H1 (cell line): ENCODE data around the gene FEV. TPM values are rescaled to one million over a fixed set of nuclear protein-coding genes. Genes with fewer than 3 reads are reported as not detected.

Experiments
- CTCF ChIA-PET: fragments of 300-600 bp; sonication (Branson Sonifier 250); formaldehyde crosslinking; loops from one replicate; lab custom pipeline; 2021; ENCODE audit not compliant: partially characterized antibody; lab: Charles Lee
- POLR2A ChIA-PET: fragments of 300-600 bp; sonication (Branson Sonifier 250); formaldehyde crosslinking; loops from one replicate; lab custom pipeline; 2021; ENCODE audit warnings: inconsistent platforms; ENCODE audit not compliant: partially characterized antibody; lab: Charles Lee
- DNase-seq, 2 experiments: peaks; one replicate each; pipeline versions ENCODE4 v3.0.0 to v3.0.0-alpha.2; 2010 to 2022; ENCODE audit warnings: low spot score in 2 of 2, low read depth in 1 of 2, mixed read lengths in 1 of 2
- FAIRE-seq: peaks from 2 replicates; lab custom pipeline; 2011; peaks lifted over from hg19 to GRCh38; lab: Jason Lieb, UNC
- H2AFZ ChIP-seq: 2 replicates; pipeline ENCODE4 v1.8.1; 2012; ENCODE audit warnings: low read length, inconsistent platforms
- H2AK5ac ChIP-seq: 2 replicates; pipeline ENCODE4 v1.6.1; 2013; ENCODE audit warnings: low read depth, low read length
- H2BK120ac ChIP-seq: replicated peaks from 2 replicates; pipeline ENCODE3; 2013; ENCODE audit warnings: low read depth, low read length, inconsistent platforms
- H2BK12ac ChIP-seq: 2 replicates; pipeline ENCODE4 v1.6.1; 2013; ENCODE audit warnings: low read depth, low read length
- H2BK15ac ChIP-seq: 2 replicates; pipeline ENCODE4 v1.6.1; 2013; ENCODE audit warnings: low read length
- H2BK20ac ChIP-seq: 2 replicates; pipeline ENCODE4 v1.6.1; 2013; ENCODE audit warnings: low read length
- H2BK5ac ChIP-seq: 2 replicates; pipeline ENCODE4 v1.6.1; 2013; ENCODE audit warnings: low read depth, low read length
- H3K14ac ChIP-seq: 2 replicates; pipeline ENCODE4 v1.6.1; 2013; ENCODE audit warnings: inconsistent platforms; ENCODE audit not compliant: insufficient read length
- H3K18ac ChIP-seq: 2 replicates; pipeline ENCODE4 v1.6.1; 2013; ENCODE audit warnings: low read length; ENCODE audit errors: extremely low read depth
- H3K23ac ChIP-seq: 2 replicates; pipeline ENCODE4 v1.6.1; 2013; ENCODE audit warnings: inconsistent platforms; ENCODE audit not compliant: insufficient read length
- H3K23me2 ChIP-seq: 2 replicates; pipeline ENCODE4 v1.6.1; 2013; ENCODE audit warnings: low read depth, low read length
- H3K27ac ChIP-seq: 2 replicates; pipeline ENCODE4 v1.6.1; 2011; ENCODE audit warnings: low read depth, low read length, inconsistent platforms
- H3K27me3 ChIP-seq, 4 experiments: replicated peaks in 1 of 4; 1 replicate in 1 of 4; 2 replicates in 3 of 4; pipeline versions ENCODE4 v1.6.1 to v1.8.1; 2011 to 2013; ENCODE audit warnings: low read length in 3 of 4, mild to moderate bottlenecking in 3 of 4, inconsistent platforms in 2 of 4, mixed read lengths in 2 of 4, moderate library complexity in 1 of 4; ENCODE audit not compliant: control insufficient read depth in 3 of 4, insufficient read depth in 3 of 4; ENCODE audit errors: extremely low read depth in 1 of 4
- H3K36me3 ChIP-seq, 4 experiments: 2 replicates each; pipeline versions ENCODE4 v1.6.1 to v1.8.1; 2011 to 2013; ENCODE audit warnings: mild to moderate bottlenecking in 4 of 4, low read length in 3 of 4, moderate library complexity in 2 of 4, control low read depth in 1 of 4, inconsistent platforms in 1 of 4; ENCODE audit not compliant: insufficient read depth in 4 of 4, control insufficient read depth in 2 of 4
- H3K4ac ChIP-seq: replicated peaks from 2 replicates; pipeline ENCODE3; 2013; ENCODE audit warnings: low read length, low read depth, mixed read lengths, inconsistent platforms; ENCODE audit not compliant: insufficient read length
- H3K4me1 ChIP-seq, 4 experiments: replicated peaks in 1 of 4; 1 replicate in 1 of 4; 2 replicates in 3 of 4; pipeline versions ENCODE4 v1.6.1 to v1.8.1; 2011 to 2013; ENCODE audit warnings: low read length in 3 of 4, inconsistent platforms in 2 of 4, mixed read lengths in 1 of 4; ENCODE audit not compliant: insufficient read depth in 4 of 4, control insufficient read depth in 3 of 4
- H3K4me2 ChIP-seq, 2 experiments: 2 replicates each; pipeline versions ENCODE4 v1.6.1 to v1.8.1; 2011 to 2013; ENCODE audit warnings: low read depth in 2 of 2, low read length in 2 of 2, control low read depth in 1 of 2, inconsistent platforms in 1 of 2, mild to moderate bottlenecking in 1 of 2; ENCODE audit not compliant: insufficient read depth in 1 of 2
- H3K4me3 ChIP-seq, 4 experiments: fragments of 200-600, 300-600 bp in 1 of 4; sonication (generic), shearing (Covaris generic), sonication (Bioruptor Twin) in 1 of 4; 2 replicates each; pipeline versions ENCODE4 v1.5.1 to v1.8.1; 2011 to 2016; ENCODE audit warnings: low read length in 4 of 4, low read depth in 3 of 4, control low read depth in 2 of 4, inconsistent platforms in 2 of 4, mild to moderate bottlenecking in 2 of 4, mixed read lengths in 1 of 4, moderate library complexity in 1 of 4; ENCODE audit not compliant: insufficient read depth in 2 of 4; ENCODE audit errors: extremely low read depth in 1 of 4
- H3K56ac ChIP-seq: replicated peaks from 2 replicates; pipeline ENCODE3; 2013; ENCODE audit warnings: low read depth, mild to moderate bottlenecking, mixed read lengths, low read length, inconsistent platforms; ENCODE audit not compliant: insufficient read length
- H3K79me1 ChIP-seq: 2 replicates; pipeline ENCODE4 v1.6.1; 2013; ENCODE audit warnings: low read depth, low read length, control low read depth
- H3K79me2 ChIP-seq, 2 experiments: 2 replicates each; pipeline versions ENCODE4 v1.6.1 to v1.8.1; 2012 to 2013; ENCODE audit warnings: low read length in 2 of 2, mild to moderate bottlenecking in 2 of 2, inconsistent platforms in 1 of 2; ENCODE audit not compliant: insufficient read depth in 2 of 2, control insufficient read depth in 1 of 2
- H3K9ac ChIP-seq, 4 experiments: replicated peaks in 1 of 4; 1 replicate in 1 of 4; 2 replicates in 3 of 4; pipeline versions ENCODE4 v1.6.1 to v1.8.1; 2011 to 2013; ENCODE audit warnings: low read depth in 3 of 4, low read length in 3 of 4, control low read depth in 2 of 4, mild to moderate bottlenecking in 2 of 4, moderate library complexity in 2 of 4, inconsistent platforms in 1 of 4; ENCODE audit errors: extremely low read depth in 1 of 4
- H3K9me3 ChIP-seq, 2 experiments: 2 replicates each; pipeline versions ENCODE4 v1.6.1 to v1.8.1; 2012 to 2013; ENCODE audit warnings: mild to moderate bottlenecking in 2 of 2, moderate library complexity in 2 of 2, control low read depth in 1 of 2, inconsistent platforms in 1 of 2, low read depth in 1 of 2, low read length in 1 of 2, mixed read lengths in 1 of 2; ENCODE audit not compliant: insufficient read depth in 2 of 2
- H4K20me1 ChIP-seq, 2 experiments: replicated peaks in 1 of 2; 2 replicates each; pipeline versions ENCODE3 to v1.8.1; 2011 to 2013; ENCODE audit warnings: inconsistent platforms in 2 of 2, low read length in 2 of 2, mild to moderate bottlenecking in 1 of 2; ENCODE audit not compliant: insufficient read depth in 2 of 2, control insufficient read depth in 1 of 2
- H4K5ac ChIP-seq: 2 replicates; pipeline ENCODE4 v1.6.1; 2013; ENCODE audit warnings: low read length, low read depth, mixed read lengths, inconsistent platforms; ENCODE audit not compliant: insufficient read length
- H4K8ac ChIP-seq: 2 replicates; pipeline ENCODE4 v1.8.0; 2013; ENCODE audit warnings: mild to moderate bottlenecking, moderate library complexity, low read length, inconsistent platforms; ENCODE audit not compliant: insufficient read depth; ENCODE audit errors: extremely low read depth
- H4K91ac ChIP-seq: replicated peaks from 2 replicates; pipeline ENCODE3; 2013; ENCODE audit warnings: low read length, mixed read lengths, inconsistent platforms; ENCODE audit not compliant: insufficient read length
- ASH2L ChIP-seq: fragments of 200-600, 300-600 bp; sonication (generic); IDR thresholded peaks from one replicate; pipeline ENCODE4 v1.7.1; 2017; ENCODE audit warnings: low read length
- CTBP2 ChIP-seq: IDR thresholded peaks from 2 replicates; pipeline ENCODE4 v1.7.0; 2011; ENCODE audit warnings: borderline replicate concordance, mild to moderate bottlenecking, moderate library complexity, mixed read lengths, low read length; ENCODE audit not compliant: insufficient read depth, insufficient read length
- EZH2 ChIP-seq: fragments of 200-600 bp; sonication (generic); IDR thresholded peaks from 2 replicates; pipeline ENCODE4 v1.7.1; 2012; ENCODE audit warnings: low read depth, mild to moderate bottlenecking, moderate library complexity, low read length, inconsistent platforms; ENCODE audit not compliant: severe bottlenecking
- KDM5A ChIP-seq: fragments of 200-600 bp; IDR thresholded peaks from 2 replicates; pipeline ENCODE4 v1.7.1; 2012; ENCODE audit warnings: mild to moderate bottlenecking, low read length, inconsistent platforms, mixed read lengths
- NRF1 ChIP-seq: IDR thresholded peaks from 2 replicates; pipeline ENCODE4 v1.6.1; 2011; ENCODE audit warnings: mild to moderate bottlenecking, low read depth, low read length, improper control_type of control experiment
- RXRA ChIP-seq: IDR thresholded peaks from 2 replicates; pipeline ENCODE4 v1.6.1; 2011; ENCODE audit warnings: low read depth, mild to moderate bottlenecking, low read length, moderate library complexity; ENCODE audit not compliant: insufficient read depth
- SIN3A ChIP-seq, 2 experiments: IDR thresholded peaks in 1 of 2; conservative IDR thresholded peaks in 1 of 2; 2 replicates each; pipeline ENCODE4 v1.6.1; 2011 to 2012; ENCODE audit warnings: low read length in 2 of 2, improper control_type of control experiment in 1 of 2, low read depth in 1 of 2, mild to moderate bottlenecking in 1 of 2
- SIX5 ChIP-seq: IDR thresholded peaks from 2 replicates; pipeline ENCODE4 v1.6.1; 2011; ENCODE audit warnings: mild to moderate bottlenecking, low read depth, low read length
- SUZ12 ChIP-seq: fragments of 200-600 bp; sonication (generic); IDR thresholded peaks from 2 replicates; pipeline ENCODE4 v1.6.1; 2012; ENCODE audit warnings: mild to moderate bottlenecking, inconsistent platforms, low read length, moderate library complexity, mixed read lengths
- WGBS, 2 experiments: shearing (Covaris generic) in 1 of 2; methylation state at CpG; one replicate each; pipeline versions ENCODE4 v1.1.6 to v1.1.7; 2013 to 2015; ENCODE audit warnings: low lambda C conversion rate in 2 of 2, mixed read lengths in 2 of 2, inconsistent platforms in 1 of 2, low coverage in 1 of 2, missing lambda C conversion rate in 1 of 2; ENCODE audit not compliant: insufficient replicate concordance in 2 of 2, insufficient coverage in 1 of 2, insufficient read length in 1 of 2; ENCODE audit errors: extremely low coverage in 1 of 2, missing lambda C conversion rate in 1 of 2; 5-methylcytosine and 5-hydroxymethylcytosine counted together
- polyA plus RNA-seq, 7 experiments: library from polyadenylated mRNA; depleted of rRNA in 3 of 7; stranded (reverse) in 5 of 7; unstranded in 2 of 7; fragments of >200 nt in 5 of 7; fragments of 200-250 nt in 2 of 7; gene quantifications; 1 replicate in 5 of 7; 2 replicates in 1 of 7; 4 replicates in 1 of 7; pipeline versions ENCODE4 v1.2.1 to v1.2.3, GENCODE V29; 2011 to 2013; ENCODE audit warnings: missing spikeins in 2 of 7, mixed read lengths in 2 of 7
- total RNA-seq: library from RNA; stranded (reverse); fragmentation: NEBNext Ultra II Directional; extraction: Animal tissue kit (Norgen Biotek cat#: 25700); gene quantifications from 2 replicates; pipeline ENCODE4 v1.2.1, GENCODE V29; 2021

The FEV gene
- total and polyA plus RNA-seq, 2 of the 8 experiments (the other 6 are each of a cell fraction or from before 2014, with no cell fraction given), result not detected

DNA sequence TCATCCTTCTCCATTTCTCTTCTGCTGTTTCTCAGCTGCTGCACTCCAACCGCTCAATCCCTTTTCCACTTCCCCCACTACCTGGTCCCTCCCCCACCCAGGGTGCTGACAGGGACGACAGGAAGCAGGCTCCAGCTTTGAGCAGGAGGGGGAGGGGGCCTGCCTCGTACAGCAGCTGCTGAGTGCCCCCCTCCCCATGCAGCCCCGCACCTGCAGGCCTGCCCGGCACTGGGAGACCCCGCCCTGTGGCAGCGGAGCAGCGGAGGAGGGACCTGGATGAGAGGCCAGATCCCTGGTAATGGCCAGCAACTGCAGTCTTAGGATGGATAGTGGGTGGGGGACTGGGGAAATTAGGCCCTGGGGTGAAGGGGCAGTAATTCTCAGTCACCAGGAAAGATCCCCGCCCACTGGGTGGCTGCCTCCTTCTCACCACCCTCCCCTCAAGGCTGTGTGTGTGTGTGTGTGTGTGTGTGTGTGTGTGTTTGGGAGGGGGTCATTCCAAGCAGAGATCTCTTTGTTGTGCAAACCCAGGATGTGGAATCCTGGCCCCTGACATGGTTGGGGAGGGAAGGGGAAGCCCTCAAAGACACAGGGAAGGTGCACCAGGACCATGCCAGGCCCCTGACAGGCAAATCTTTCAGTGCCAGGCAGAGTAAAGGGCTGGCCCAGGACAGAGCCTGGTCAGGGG is 15.0 kb upstream of the FEV start:
- peak overlapping the region; percentile 88; the same call in 1 of the 2 replicates for H2BK15ac ChIP-seq
- H3K9ac ChIP-seq, result no peak overlapping the region
- 0 out of 2 replicates have a peak overlapping the region, but pooled peaks have one; percentile 75 for H2AK5ac ChIP-seq
- peak overlapping the region; percentile 52 to 60 for H3K4me2 ChIP-seq
- no peak overlapping the region for H3K27ac ChIP-seq
- H3K14ac ChIP-seq, result no peak overlapping the region
- no peak overlapping the region for H4K91ac ChIP-seq
- H3K23me2 ChIP-seq, result peaks cover 12% of the 10 kb centered on the region; the same call in 1 of the 2 replicates
- DNase-seq, result peak in 1 of 2 experiments; percentile 69
- ChIA-PET CTCF (interaction anchor here (0.6 to 19.5 kb wide), 9 partner anchors 9 to 198 kb away, joined by 3 to 284 read pairs (median 3); partner anchors contain the start of genes FEV and IHH), POLR2A (interaction anchor here (0.9 to 1.8 kb wide), 2 partner anchors 15 to 119 kb away, joined by 3 read pairs; partner anchors contain the start of gene FEV)
- H2BK20ac ChIP-seq, result peak overlapping the region; percentile 43; the same call in 1 of the 2 replicates
- peaks cover 0 to 36% (median 24%) of the 10 kb centered on the region in 4 experiments; a peak in 6 of 7 replicates for H3K4me1 ChIP-seq
- H4K8ac ChIP-seq, result no peak overlapping the region; the same call in 1 of the 2 replicates
- peaks cover 91 to 98% (median 96%) of the 10 kb centered on the region in 4 experiments for H3K27me3 ChIP-seq
- H4K20me1 ChIP-seq, result peaks cover 12 to 16% of the 10 kb centered on the region in 2 experiments
- H2BK120ac ChIP-seq, result no peak overlapping the region
- H3K9me3 ChIP-seq, result no peaks in the 10 kb centered on the region
- 0 out of 8 replicates have a peak, but pooled peaks cover 0 to 5% (median 0%) of the 10 kb centered on the region in 4 experiments for H3K36me3 ChIP-seq
- no peak overlapping the region for H3K4ac ChIP-seq
- H3K56ac ChIP-seq, result no peak overlapping the region
- no peak overlapping the region for H2AFZ ChIP-seq
- H2BK12ac ChIP-seq, result no peak overlapping the region
- FAIRE-seq, result no peak
- H3K18ac ChIP-seq, result no peak overlapping the region
- no peaks in the 10 kb centered on the region for H3K79me1 ChIP-seq
- 0% methylated on average over 5 of the region's 9 CpGs; no CpG with 5 or more reads in 1 of the 2 experiments for WGBS, 2 experiments
- no peak overlapping the region for H4K5ac ChIP-seq
- no peaks in the 10 kb centered on the region for H3K79me2 ChIP-seq
- H3K23ac ChIP-seq, result no peak overlapping the region
- no peak overlapping the region for H2BK5ac ChIP-seq
- H3K4me3 ChIP-seq, result peak overlapping the region in 2 of 4 experiments; percentile 3 to 42; a peak in 4 of 8 replicates
- TF ChIP-seq SIN3A (conservative IDR thresholded peaks at IDR 0.05 in 1 of 2, IDR thresholded peaks at IDR 0.05 in 1 of 2; ENCODE audit: low read depth in 1 of 2, low read length in 2 of 2), result peak in 1 of 2 experiments; percentile 40; a peak in 1 of 4 replicates
- TF ChIP-seq ASH2L, result peak; percentile 67
- no peak for TF ChIP-seq NRF1
- TF ChIP-seq EZH2, result no peak
- peak; percentile 14; the same call in 1 of the 2 replicates for TF ChIP-seq SUZ12
- no peak for TF ChIP-seq KDM5A
- TF ChIP-seq SIX5, result no peak
- TF ChIP-seq RXRA, result no peak
- peak; percentile 67 for TF ChIP-seq CTBP2
